Esophagus squamous epithelium (tissue), 4 donors: Measurements from ENCODE around the gene MICAL2.

Experiments
- POLR2A ChIP-seq, 4 donors: fragments of 450-650 bp; IDR thresholded peaks; one replicate each; pipeline ENCODE4 v1.6.1; 2017; ENCODE audit warnings: antibody characterized with exemption in 4 of 4, mild to moderate bottlenecking in 4 of 4, moderate library complexity in 3 of 4
- TF ChIP-seq, protein P1 (sequence below), 6 experiments: fragments of 450-650 bp in 4 of 6; fragments of 200-600 bp in 2 of 6; sonication (generic) in 2 of 6; IDR thresholded peaks; one replicate each; pipeline ENCODE4 v1.5.1; 2016 to 2019; ENCODE audit warnings: antibody characterized with exemption in 6 of 6, mild to moderate bottlenecking in 4 of 6, moderate library complexity in 4 of 6

DNA sequence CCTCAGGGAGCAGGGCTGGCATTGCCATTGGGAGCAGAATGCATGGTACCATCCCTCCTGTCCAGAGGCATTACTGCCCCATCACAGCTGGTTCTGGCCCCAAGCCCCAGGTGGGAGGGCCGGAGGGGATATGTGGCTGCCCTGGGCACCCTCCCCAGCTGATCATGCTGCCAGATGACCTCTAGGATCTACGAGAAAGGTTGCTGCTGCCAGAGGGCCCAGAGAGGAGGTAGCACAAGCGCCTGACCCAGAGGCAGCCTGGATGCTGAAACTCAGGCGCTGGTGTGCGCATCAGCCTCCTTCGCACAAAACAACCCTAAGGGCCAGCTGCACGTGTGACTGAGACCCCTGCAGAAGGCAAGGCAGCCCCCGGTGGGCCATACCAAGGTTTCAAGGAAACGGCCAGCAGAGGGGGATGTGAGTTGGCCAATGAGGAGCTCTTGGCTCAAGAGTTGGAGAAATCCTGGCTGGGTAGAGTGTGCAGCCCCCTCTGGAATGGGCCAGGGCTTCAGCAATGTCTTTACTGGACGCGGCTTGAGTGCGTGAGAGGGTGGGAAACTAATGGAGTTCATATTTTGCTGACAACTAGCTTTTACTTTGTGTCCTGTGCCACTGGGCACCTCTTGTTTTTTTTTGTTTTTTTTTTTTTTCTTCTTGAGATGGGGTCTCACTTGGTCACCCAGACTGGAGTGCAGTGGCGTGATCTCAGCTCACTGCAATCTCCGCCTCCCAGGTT, 178.7 kb downstream of the MICAL2 start:
- TF ChIP-seq, protein P1, sequence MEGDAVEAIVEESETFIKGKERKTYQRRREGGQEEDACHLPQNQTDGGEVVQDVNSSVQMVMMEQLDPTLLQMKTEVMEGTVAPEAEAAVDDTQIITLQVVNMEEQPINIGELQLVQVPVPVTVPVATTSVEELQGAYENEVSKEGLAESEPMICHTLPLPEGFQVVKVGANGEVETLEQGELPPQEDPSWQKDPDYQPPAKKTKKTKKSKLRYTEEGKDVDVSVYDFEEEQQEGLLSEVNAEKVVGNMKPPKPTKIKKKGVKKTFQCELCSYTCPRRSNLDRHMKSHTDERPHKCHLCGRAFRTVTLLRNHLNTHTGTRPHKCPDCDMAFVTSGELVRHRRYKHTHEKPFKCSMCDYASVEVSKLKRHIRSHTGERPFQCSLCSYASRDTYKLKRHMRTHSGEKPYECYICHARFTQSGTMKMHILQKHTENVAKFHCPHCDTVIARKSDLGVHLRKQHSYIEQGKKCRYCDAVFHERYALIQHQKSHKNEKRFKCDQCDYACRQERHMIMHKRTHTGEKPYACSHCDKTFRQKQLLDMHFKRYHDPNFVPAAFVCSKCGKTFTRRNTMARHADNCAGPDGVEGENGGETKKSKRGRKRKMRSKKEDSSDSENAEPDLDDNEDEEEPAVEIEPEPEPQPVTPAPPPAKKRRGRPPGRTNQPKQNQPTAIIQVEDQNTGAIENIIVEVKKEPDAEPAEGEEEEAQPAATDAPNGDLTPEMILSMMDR (IDR thresholded peaks at IDR 0.05), result no peak
- TF ChIP-seq POLR2A (IDR thresholded peaks at IDR 0.05), result no peak
